ENCODE results near the gene WWOX.
A peak's percentile ranks its signal among the peaks of the same experiment; 100 is the strongest.

WWOX gene

GRCh38 chr16:78437352-78437968, 338.0 kb downstream of the WWOX start:
- DNase-seq (ENCODE audit: low read depth in 2 of 2): peak; percentile 6 to 7

GRCh38 chr16:78438219-78438618, 338.8 kb downstream of the WWOX start:
- no peak for DNase-seq (ENCODE audit: low read depth in 2 of 2)

GRCh38 chr16:78438632-78439031, 339.2 kb downstream of the WWOX start:
- no peak for DNase-seq (ENCODE audit: low read depth in 2 of 2)

GRCh38 chr16:78439646-78440045, 340.2 kb downstream of the WWOX start:
- DNase-seq (ENCODE audit: low read depth in 2 of 2): no peak

- DNase-seq (ENCODE audit: low read depth in 2 of 2): no peak
Observed at GRCh38 chr16:78441298-78441697, 341.8 kb downstream of the WWOX start.

GRCh38 chr16:78443542-78444364, 344.3 kb downstream of the WWOX start:
- DNase-seq (ENCODE audit: low read depth in 2 of 2): no peak

- no peak for DNase-seq (ENCODE audit: low read depth in 2 of 2)
Observed at GRCh38 chr16:78445818-78446217, 346.4 kb downstream of the WWOX start.

- DNase-seq (ENCODE audit: low read depth in 2 of 2): no peak
Observed at GRCh38 chr16:78446486-78446885, 347.0 kb downstream of the WWOX start.

GRCh38 chr16:78446992-78447563, 347.6 kb downstream of the WWOX start:
- no peak for DNase-seq (ENCODE audit: low read depth in 2 of 2)

- DNase-seq (ENCODE audit: low read depth in 2 of 2): no peak
Observed at GRCh38 chr16:78448658-78449271, 349.3 kb downstream of the WWOX start.

GRCh38 chr16:78450255-78450654, 350.8 kb downstream of the WWOX start:
- DNase-seq (ENCODE audit: low read depth in 2 of 2): no peak

- no peak for DNase-seq (ENCODE audit: low read depth in 2 of 2)
Observed at GRCh38 chr16:78452025-78452555, 352.6 kb downstream of the WWOX start.

GRCh38 chr16:78455861-78456260, 356.4 kb downstream of the WWOX start:
- no peak for DNase-seq (ENCODE audit: low read depth in 2 of 2)

- no peak for DNase-seq (ENCODE audit: low read depth in 2 of 2)
Observed at GRCh38 chr16:78458588-78458987, 359.1 kb downstream of the WWOX start.

GRCh38 chr16:78460428-78460827, 361.0 kb downstream of the WWOX start:
- DNase-seq (ENCODE audit: low read depth in 2 of 2): no peak

- DNase-seq (ENCODE audit: low read depth in 2 of 2): no peak
Observed at GRCh38 chr16:78461087-78461486, 361.6 kb downstream of the WWOX start.

- no peak for DNase-seq (ENCODE audit: low read depth in 2 of 2)
Observed at GRCh38 chr16:78461496-78462287, 362.2 kb downstream of the WWOX start.

GRCh38 chr16:78462288-78463208, 363.1 kb downstream of the WWOX start:
- no peak for DNase-seq (ENCODE audit: low read depth in 2 of 2)

- no peak for DNase-seq (ENCODE audit: low read depth in 2 of 2)
Observed at GRCh38 chr16:78463591-78463990, 364.1 kb downstream of the WWOX start.

- DNase-seq (ENCODE audit: low read depth in 2 of 2): no peak
Observed at GRCh38 chr16:78464833-78465232, 365.4 kb downstream of the WWOX start.
